CD4-positive, CD25-positive, alpha-beta regulatory T cell (primary cell): Measurements from ENCODE around the gene XYLT1. TPM values are rescaled to one million over a fixed set of nuclear protein-coding genes. Genes with fewer than 3 reads are reported as not detected.

Source experiments
- ATAC-seq, 2 donors: fragments of 150-1000 bp; cut with Tn5 transposase; one replicate each; pipeline ENCODE4 v1.10.0; 2021; ENCODE audit warnings: low read depth in 2 of 2, moderate number of reproducible peaks in 2 of 2, moderate library complexity in 1 of 2
- DNase-seq, 3 donors: peaks; one replicate each; pipeline versions ENCODE4 v3.0.0 to v3.0.0-alpha.2; 2012 to 2022; ENCODE audit warnings: mixed read lengths in 1 of 3
- H3K27ac ChIP-seq: one replicate; pipeline ENCODE4 v1.7.0; 2013; ENCODE audit warnings: mild to moderate bottlenecking, low read length; ENCODE audit not compliant: insufficient read depth, poor library complexity, severe bottlenecking
- H3K27me3 ChIP-seq: one replicate; pipeline ENCODE4 v1.7.0; 2013; ENCODE audit warnings: low read length; ENCODE audit not compliant: control insufficient read depth, insufficient read depth
- H3K36me3 ChIP-seq: one replicate; pipeline ENCODE4 v1.7.0; 2013; ENCODE audit warnings: mild to moderate bottlenecking, low read length, moderate library complexity; ENCODE audit not compliant: control insufficient read depth, insufficient read depth
- H3K4me1 ChIP-seq: 2 replicates; pipeline ENCODE4 v1.7.0; 2013; ENCODE audit warnings: mild to moderate bottlenecking, low read length; ENCODE audit not compliant: insufficient read depth, control insufficient read depth, poor library complexity, severe bottlenecking
- H3K4me3 ChIP-seq: one replicate; pipeline ENCODE4 v1.7.0; 2013; ENCODE audit warnings: low read depth, mild to moderate bottlenecking, low read length, moderate library complexity
- H3K9me3 ChIP-seq, 2 experiments: 1 replicate in 1 of 2; 2 replicates in 1 of 2; pipeline ENCODE4 v1.7.0; 2013; ENCODE audit warnings: low read length in 2 of 2, mild to moderate bottlenecking in 1 of 2, moderate library complexity in 1 of 2; ENCODE audit not compliant: control insufficient read depth in 2 of 2
- H3K27ac Mint-ChIP-seq, 3 donors: one replicate each; pipeline ENCODE4 v1.8.0; 2020 to 2022; ENCODE audit warnings: mild to moderate bottlenecking in 3 of 3, mixed read lengths in 3 of 3, moderate library complexity in 2 of 3
- H3K27me3 Mint-ChIP-seq: one replicate; pipeline ENCODE4 v1.8.0; 2022; ENCODE audit warnings: mild to moderate bottlenecking, mixed read lengths
- H3K36me3 Mint-ChIP-seq: one replicate; pipeline ENCODE4 v1.8.0; 2020; ENCODE audit warnings: mixed read lengths
- H3K4me1 Mint-ChIP-seq, 4 donors: one replicate each; pipeline ENCODE4 v1.8.0; 2020 to 2022; ENCODE audit warnings: mixed read lengths in 4 of 4, mild to moderate bottlenecking in 1 of 4
- H3K4me3 Mint-ChIP-seq, 4 donors: one replicate each; pipeline ENCODE4 v1.8.0; 2020 to 2022; ENCODE audit warnings: mild to moderate bottlenecking in 4 of 4, mixed read lengths in 4 of 4, moderate library complexity in 3 of 4
- H3K9me3 Mint-ChIP-seq, 7 donors: one replicate each; pipeline ENCODE4 v1.8.0; 2020 to 2022; ENCODE audit warnings: mixed read lengths in 7 of 7, mild to moderate bottlenecking in 3 of 7, moderate library complexity in 2 of 7
- polyA plus RNA-seq, 4 donors: library from polyadenylated mRNA; unstranded; fragments of 300-500 nt; fragmentation: Illumina TruSeq; gene quantifications; one replicate each; pipeline ENCODE4 v1.2.3, GENCODE V29; 2021
- total RNA-seq: library from RNA; stranded (reverse); gene quantifications from one replicate; pipeline ENCODE4 v1.2.3, GENCODE V29; 2022

XYLT1 gene
- total and polyA plus RNA-seq, 5 donors from 2014 or later, result 0.68 to 26.3 (median 3.1) TPM

DNA sequence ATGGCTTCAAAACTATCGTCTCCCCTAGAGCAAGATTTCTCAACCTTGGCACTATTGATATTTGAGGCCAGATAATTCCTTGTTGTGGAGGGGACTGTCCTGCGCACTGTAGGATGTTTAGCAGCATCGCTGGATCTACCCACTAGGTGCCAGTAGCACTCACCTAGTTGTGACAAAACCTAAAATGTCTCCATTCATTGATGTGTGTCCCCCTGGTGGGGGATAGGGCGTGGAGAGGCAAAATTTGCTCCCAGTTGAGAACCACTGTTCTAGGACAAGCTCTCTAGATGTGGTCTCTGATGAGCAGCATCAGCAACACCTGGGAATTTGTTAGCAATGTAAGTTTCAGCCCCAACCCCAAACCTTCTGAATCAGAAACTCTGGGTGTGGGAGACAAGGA, 259.0 kb downstream of the XYLT1 start:
- H3K27ac Mint-ChIP-seq, result peak overlapping the region in 1 of 3 donors; percentile 43
- Histone ChIP-seq H3K36me3 (peaks cover 3% of the 10 kb centered on the region), H3K27ac (no peak overlapping the region), H3K27me3 (no peaks in the 10 kb centered on the region), H3K9me3 (peaks cover 8 to 11% of the 10 kb centered on the region in 2 experiments), H3K4me3 (no peak overlapping the region), H3K4me1 (no peaks in the 10 kb centered on the region)
- H3K27me3 Mint-ChIP-seq, result no peaks in the 10 kb centered on the region
- H3K9me3 Mint-ChIP-seq, result peaks cover 0 to 2% (median 0%) of the 10 kb centered on the region in 7 donors
- H3K4me1 Mint-ChIP-seq, result peaks cover 0 to 17% (median 15%) of the 10 kb centered on the region in 4 donors
- DNase-seq (peak in 2 of 3 donors; percentile 29 to 52), ATAC-seq (peak; percentile 31 to 47)
- H3K36me3 Mint-ChIP-seq, result peaks cover 26% of the 10 kb centered on the region
- H3K4me3 Mint-ChIP-seq, result no peak overlapping the region

- Mint-ChIP-seq H3K27ac (no peak overlapping the region), H3K36me3 (peaks cover 15% of the 10 kb centered on the region)
These were observed 264.0 kb downstream of the XYLT1 start for GRCh38 chr16:17206712-17207111.

GRCh38 chr16:17205279-17206211, 265.2 kb downstream of the XYLT1 start:
- H3K27ac Mint-ChIP-seq, result peak overlapping the region in 1 of 3 donors; percentile 54
- no peak overlapping the region for H3K27ac ChIP-seq

More at GRCh38 chr16:17206712-17207111, 264.0 kb downstream of the XYLT1 start:
- no peak overlapping the region for H3K4me3 ChIP-seq
- no peak for ATAC-seq
- H3K27me3 Mint-ChIP-seq, result no peaks in the 10 kb centered on the region
- H3K27me3 ChIP-seq, result no peaks in the 10 kb centered on the region
- no peaks in the 10 kb centered on the region for H3K9me3 Mint-ChIP-seq
- H3K4me3 Mint-ChIP-seq, result no peak overlapping the region
- no peaks in the 10 kb centered on the region for H3K9me3 ChIP-seq
- no peaks in the 10 kb centered on the region for H3K4me1 ChIP-seq
- H3K4me1 Mint-ChIP-seq, result peaks cover 0 to 11% (median 5%) of the 10 kb centered on the region in 4 donors
- H3K36me3 ChIP-seq, result peaks cover 2% of the 10 kb centered on the region
- H3K27ac ChIP-seq, result no peak overlapping the region
- DNase-seq, result no peak

DNA sequence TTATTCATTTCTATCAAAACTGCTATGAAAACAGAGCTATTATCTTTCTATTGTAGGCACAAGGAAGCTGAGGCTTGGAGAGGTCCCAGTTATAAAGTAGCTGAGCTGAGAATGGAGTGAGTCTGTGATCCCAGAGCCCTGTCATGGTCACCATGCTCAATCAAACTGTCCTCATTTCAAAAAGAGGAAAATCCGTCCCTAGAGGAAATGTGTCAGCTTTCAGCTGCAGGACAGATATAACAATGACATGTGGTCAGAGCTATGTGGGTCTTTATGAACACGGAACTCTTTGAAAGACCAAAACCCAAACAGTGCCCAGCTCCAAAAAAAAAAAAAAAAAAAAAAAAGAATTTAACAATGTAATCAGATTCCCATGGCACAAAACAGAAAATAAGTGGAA, 266.1 kb downstream of the XYLT1 start:
- Histone ChIP-seq H3K9me3 (no peaks in the 10 kb centered on the region), H3K36me3 (peaks cover 10% of the 10 kb centered on the region), H3K27me3 (no peaks in the 10 kb centered on the region), H3K27ac (no peak overlapping the region), H3K4me3 (no peak overlapping the region), H3K4me1 (no peaks in the 10 kb centered on the region)
- H3K4me3 Mint-ChIP-seq, result no peak overlapping the region
- no peaks in the 10 kb centered on the region for H3K9me3 Mint-ChIP-seq
- H3K27ac Mint-ChIP-seq, result peak overlapping the region in 1 of 3 donors; percentile 54
- H3K4me1 Mint-ChIP-seq, result peaks cover 0 to 10% (median 2%) of the 10 kb centered on the region in 4 donors
- peaks cover 23% of the 10 kb centered on the region for H3K36me3 Mint-ChIP-seq
- no peaks in the 10 kb centered on the region for H3K27me3 Mint-ChIP-seq
- DNase-seq (no peak), ATAC-seq (no peak)

More at GRCh38 chr16:17205279-17206211, 265.2 kb downstream of the XYLT1 start:
- Mint-ChIP-seq H3K4me3 (no peak overlapping the region), H3K27me3 (no peaks in the 10 kb centered on the region), H3K4me1 (peaks cover 0 to 10% (median 2%) of the 10 kb centered on the region in 4 donors), H3K9me3 (no peaks in the 10 kb centered on the region), H3K36me3 (peaks cover 21% of the 10 kb centered on the region)
- H3K27me3 ChIP-seq, result no peaks in the 10 kb centered on the region
- ATAC-seq, result no peak
- DNase-seq, result no peak
- no peak overlapping the region for H3K4me3 ChIP-seq
- H3K9me3 ChIP-seq, result no peaks in the 10 kb centered on the region
- H3K36me3 ChIP-seq, result peaks cover 5% of the 10 kb centered on the region
- no peaks in the 10 kb centered on the region for H3K4me1 ChIP-seq

DNA sequence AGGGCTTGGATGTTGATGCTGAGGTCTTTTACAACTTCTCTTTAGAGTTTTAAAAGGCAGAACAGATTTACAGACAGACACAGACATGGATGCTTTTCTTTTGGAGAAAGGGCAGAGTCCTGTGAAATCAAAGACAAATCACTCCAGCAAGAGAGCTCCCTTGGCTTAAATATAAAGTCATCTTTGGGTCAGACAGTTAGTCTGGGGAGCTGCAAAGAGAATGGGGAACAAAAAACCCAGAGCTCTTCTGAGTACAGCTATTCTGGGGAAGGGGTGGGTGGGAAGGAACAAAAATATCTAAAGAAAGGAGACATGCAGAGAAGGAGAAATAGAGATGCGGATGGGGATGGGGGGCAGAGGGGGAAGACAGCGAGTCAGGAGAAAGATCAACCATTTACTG, 266.6 kb downstream of the XYLT1 start:
- Histone ChIP-seq H3K27ac (no peak overlapping the region), H3K4me1 (no peaks in the 10 kb centered on the region), H3K9me3 (no peaks in the 10 kb centered on the region), H3K36me3 (peaks cover 15% of the 10 kb centered on the region), H3K27me3 (no peaks in the 10 kb centered on the region), H3K4me3 (no peak overlapping the region)
- Mint-ChIP-seq H3K4me3 (no peak overlapping the region), H3K36me3 (peaks cover 27% of the 10 kb centered on the region), H3K4me1 (peaks cover 0 to 10% (median 2%) of the 10 kb centered on the region in 4 donors), H3K27me3 (no peaks in the 10 kb centered on the region), H3K27ac (no peak overlapping the region), H3K9me3 (no peaks in the 10 kb centered on the region)
- ATAC-seq (no peak), DNase-seq (no peak)

DNA sequence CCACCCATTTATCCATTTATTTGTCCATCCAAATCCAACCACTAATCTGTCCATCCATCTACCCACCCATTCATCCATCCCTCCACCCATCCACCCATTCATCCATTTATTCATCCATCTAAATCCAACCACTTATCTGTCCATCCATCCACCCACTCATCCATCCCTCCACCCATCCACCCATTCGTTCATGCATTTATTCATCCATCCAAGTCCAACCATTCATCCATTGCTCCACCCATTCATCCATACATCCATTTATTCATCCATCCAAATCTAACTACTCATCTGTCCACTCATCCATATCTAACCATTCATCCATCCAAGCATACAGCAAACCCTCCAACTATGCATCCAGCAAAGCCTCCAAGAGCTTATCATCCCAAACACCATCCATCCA, 267.3 kb downstream of the XYLT1 start:
- no peak for DNase-seq
- Mint-ChIP-seq H3K4me1 (peaks cover 0 to 8% (median 2%) of the 10 kb centered on the region in 4 donors), H3K36me3 (peaks cover 27% of the 10 kb centered on the region), H3K27me3 (no peaks in the 10 kb centered on the region), H3K9me3 (no peaks in the 10 kb centered on the region), H3K4me3 (no peak overlapping the region), H3K27ac (peak overlapping the region in 1 of 3 donors; percentile 49)
- no peak overlapping the region for H3K4me3 ChIP-seq
- no peak for ATAC-seq
- H3K4me1 ChIP-seq, result no peaks in the 10 kb centered on the region
- no peaks in the 10 kb centered on the region for H3K27me3 ChIP-seq
- H3K9me3 ChIP-seq, result no peaks in the 10 kb centered on the region
- peaks cover 20% of the 10 kb centered on the region for H3K36me3 ChIP-seq
- no peak overlapping the region for H3K27ac ChIP-seq

DNA sequence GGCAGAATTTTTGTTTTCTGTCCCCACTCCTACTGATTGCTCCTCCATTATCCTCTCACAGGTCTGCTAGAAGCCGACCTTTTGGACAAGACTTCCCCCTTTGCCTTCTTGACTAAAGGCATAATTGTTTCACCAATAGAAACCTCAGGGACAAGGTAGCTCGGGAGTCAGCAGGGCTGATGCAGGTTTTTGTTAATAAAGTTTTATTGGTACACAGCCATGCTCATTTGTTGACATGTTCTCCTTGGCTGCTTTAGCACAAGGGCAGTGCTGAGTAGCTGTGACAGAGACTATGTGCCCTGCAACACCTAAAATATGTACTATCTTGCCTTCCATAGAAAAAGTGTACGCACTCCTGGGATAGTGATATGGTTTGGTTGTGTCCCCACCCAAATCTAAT, 271.6 kb downstream of the XYLT1 start:
- Mint-ChIP-seq H3K9me3 (no peaks in the 10 kb centered on the region), H3K36me3 (peaks cover 34% of the 10 kb centered on the region), H3K4me1 (peaks cover 0 to 4% (median 2%) of the 10 kb centered on the region in 4 donors), H3K27me3 (no peaks in the 10 kb centered on the region), H3K4me3 (no peak overlapping the region), H3K27ac (peak overlapping the region in 1 of 3 donors; percentile 82)
- DNase-seq (no peak), ATAC-seq (no peak)
- Histone ChIP-seq H3K27me3 (no peaks in the 10 kb centered on the region), H3K4me1 (no peaks in the 10 kb centered on the region), H3K4me3 (no peak overlapping the region), H3K9me3 (no peaks in the 10 kb centered on the region), H3K36me3 (peaks cover 37% of the 10 kb centered on the region), H3K27ac (no peak overlapping the region)
